Right lobe of liver (tissue), 6 donors: Measurements from ENCODE around the gene PDZRN3. TPM values are rescaled to one million over a fixed set of nuclear protein-coding genes. Genes with fewer than 3 reads are reported as not detected.

Source experiments
- ATAC-seq, 4 donors: fragments of 200-7000 bp; cut with Tn5 transposase; one replicate each; pipeline ENCODE4 v1.9.1; 2020; ENCODE audit warnings: mild to moderate bottlenecking in 4 of 4, moderate library complexity in 4 of 4
- DNase-seq, 3 donors: peaks; one replicate each; pipeline ENCODE4 v3.0.0-alpha.2; 2020
- H3K27ac ChIP-seq, 3 donors: fragments of 200-600 bp; one replicate each; pipeline ENCODE4 v1.8.0; 2022
- H3K27me3 ChIP-seq, 2 donors: fragments of 200-600 bp; one replicate each; pipeline ENCODE4 v1.8.0; 2022
- H3K36me3 ChIP-seq, 4 donors: fragments of 200-600 bp; sonication (generic) in 1 of 4; one replicate each; pipeline versions ENCODE4 v1.5.1 to v1.8.0; 2017 to 2022; ENCODE audit warnings: control low read depth in 1 of 4
- H3K4me1 ChIP-seq, 4 donors: fragments of 200-600 bp; sonication (generic) in 1 of 4; one replicate each; pipeline versions ENCODE4 v1.5.1 to v1.8.0; 2017 to 2022; ENCODE audit warnings: control low read depth in 1 of 4
- H3K4me3 ChIP-seq, 3 donors: fragments of 200-600 bp; one replicate each; pipeline ENCODE4 v1.8.0; 2022
- H3K9me3 ChIP-seq, 4 donors: fragments of 200-600 bp; sonication (generic) in 1 of 4; one replicate each; pipeline versions ENCODE4 v1.5.1 to v1.8.0; 2017 to 2022; ENCODE audit warnings: control low read depth in 1 of 4
- CTCF ChIP-seq, 4 donors: fragments of 200-600 bp in 3 of 4; fragments of 450-650 bp in 1 of 4; IDR thresholded peaks; one replicate each; pipeline versions ENCODE4 v1.5.1 to v1.8.0; 2016 to 2022; ENCODE audit warnings: antibody characterized with exemption in 4 of 4, mild to moderate bottlenecking in 2 of 4
- POLR2A ChIP-seq: fragments of 450-650 bp; IDR thresholded peaks from one replicate; pipeline ENCODE4 v1.6.1; 2017; ENCODE audit warnings: antibody characterized with exemption, mild to moderate bottlenecking
- WGBS: methylation state at CpG from one replicate; pipeline ENCODE4 v1.1.6; 2018; ENCODE audit warnings: low coverage, low lambda C conversion rate; ENCODE audit not compliant: insufficient coverage; ENCODE audit errors: missing lambda C conversion rate; 5-methylcytosine and 5-hydroxymethylcytosine counted together
- intact Hi-C, 2 donors: fragments of 100-400 bp; cut with DNase I; formaldehyde crosslinking; loops; one replicate each; pipeline versions ENCODE4 v1.11.2 to v1.14.1; 2022
- total RNA-seq, 6 experiments: library from RNA; depleted of rRNA in 2 of 6; stranded (reverse); fragments of >200 nt in 2 of 6; fragmentation: NEBNext Ultra II Directional in 3 of 6; extraction: Animal tissue kit (Norgen Biotek cat#: 25700) in 3 of 6; gene quantifications; one replicate each; pipeline versions ENCODE4 v1.1.0 to v1.2.4, GENCODE V29; 2016 to 2023
- donor health status: DM: no; HTN: yes; CAD: no.
- donor health status: DM: no; HTN: no; CAD: no.
- donor health status: DM: no; HTN: no; CAD: no.
- donor health status: DM: no; HTN: yes; CAD: no.
- donor health status: DM: no; HTN: yes; CAD: no.

Gene PDZRN3
- total RNA-seq, 6 experiments from 2014 or later: 0.33 to 2.0 (median 1.1) TPM

GRCh38 chr3:73405000-73405399 is 219.7 kb downstream of the PDZRN3 start:
- Histone ChIP-seq H3K36me3 (no peaks in the 10 kb centered on the region), H3K9me3 (no peaks in the 10 kb centered on the region), H3K4me1 (peaks cover 0 to under 1% (median 0%) of the 10 kb centered on the region in 4 donors), H3K27ac (no peak overlapping the region), H3K27me3 (no peaks in the 10 kb centered on the region), H3K4me3 (no peak overlapping the region)
- DNase-seq: no peak
- TF ChIP-seq POLR2A (no peak), CTCF (IDR thresholded peaks at IDR 0.05) (no peak)
- ATAC-seq: no peak
- 65% methylated on average over 4 of the region's 4 CpGs for WGBS
- intact Hi-C loops: no loop called here

DNA sequence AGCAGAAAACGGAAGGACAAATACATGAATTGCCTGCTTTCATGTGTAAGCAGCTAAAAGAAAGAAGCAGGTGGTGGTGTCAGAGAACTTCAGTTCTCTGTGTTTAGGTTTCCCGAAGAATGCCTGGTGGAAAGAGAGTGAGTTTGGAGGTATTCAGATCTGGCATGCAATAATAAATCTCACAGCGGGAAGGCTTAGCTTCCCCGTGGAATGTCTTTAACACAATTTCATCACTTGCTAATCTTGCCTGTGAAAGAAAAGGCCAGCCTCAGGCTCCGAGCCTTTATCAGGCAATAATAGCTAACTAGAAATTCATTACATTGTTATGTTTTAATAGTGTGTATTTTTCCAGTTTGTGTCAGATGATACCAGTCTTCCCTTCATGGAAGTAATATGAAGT is 220.3 kb downstream of the PDZRN3 start:
- 65% methylated on average over 5 of the region's 5 CpGs for WGBS
- ATAC-seq (no peak), DNase-seq (no peak)
- H3K4me1 ChIP-seq: peaks cover 0 to 6% (median 0%) of the 10 kb centered on the region in 4 donors
- no peaks in the 10 kb centered on the region for H3K36me3 ChIP-seq
- TF ChIP-seq POLR2A (no peak), CTCF (IDR thresholded peaks at IDR 0.05) (no peak)
- no peaks in the 10 kb centered on the region for H3K9me3 ChIP-seq
- H3K27ac ChIP-seq: no peak overlapping the region
- intact Hi-C loops: no loop called here
- no peaks in the 10 kb centered on the region for H3K27me3 ChIP-seq
- no peak overlapping the region for H3K4me3 ChIP-seq

DNA sequence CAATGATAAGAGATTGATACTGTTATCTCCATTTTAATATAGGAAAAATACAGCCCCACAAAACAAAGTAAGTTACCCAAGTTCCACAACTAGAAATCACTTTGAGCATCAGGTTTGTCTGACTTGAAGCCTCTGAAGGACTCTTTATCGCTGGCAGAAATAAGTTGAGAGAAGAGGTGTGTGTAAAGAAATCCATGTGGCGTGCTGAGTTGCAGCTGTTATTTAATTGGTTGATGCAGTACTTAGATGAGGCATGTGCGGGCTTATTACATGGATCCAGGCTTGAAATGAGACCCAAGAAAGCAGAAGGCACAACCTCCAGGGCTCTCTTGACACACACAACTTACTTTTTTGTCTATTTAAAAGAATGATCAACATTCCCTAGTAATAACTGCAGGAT is 221.3 kb downstream of the PDZRN3 start:
- H3K9me3 ChIP-seq: no peaks in the 10 kb centered on the region
- no peaks in the 10 kb centered on the region for H3K27me3 ChIP-seq
- no peaks in the 10 kb centered on the region for H3K36me3 ChIP-seq
- no peak overlapping the region for H3K27ac ChIP-seq
- ATAC-seq: no peak
- peaks cover 0 to 9% (median 0%) of the 10 kb centered on the region in 4 donors for H3K4me1 ChIP-seq
- no peak overlapping the region for H3K4me3 ChIP-seq
- TF ChIP-seq POLR2A (no peak), CTCF (IDR thresholded peaks at IDR 0.05) (no peak)
- whole genome bisulfite sequencing: 88% methylated on average over 3 of the region's 3 CpGs
- no peak for DNase-seq
- intact Hi-C loops: no loop called here

DNA sequence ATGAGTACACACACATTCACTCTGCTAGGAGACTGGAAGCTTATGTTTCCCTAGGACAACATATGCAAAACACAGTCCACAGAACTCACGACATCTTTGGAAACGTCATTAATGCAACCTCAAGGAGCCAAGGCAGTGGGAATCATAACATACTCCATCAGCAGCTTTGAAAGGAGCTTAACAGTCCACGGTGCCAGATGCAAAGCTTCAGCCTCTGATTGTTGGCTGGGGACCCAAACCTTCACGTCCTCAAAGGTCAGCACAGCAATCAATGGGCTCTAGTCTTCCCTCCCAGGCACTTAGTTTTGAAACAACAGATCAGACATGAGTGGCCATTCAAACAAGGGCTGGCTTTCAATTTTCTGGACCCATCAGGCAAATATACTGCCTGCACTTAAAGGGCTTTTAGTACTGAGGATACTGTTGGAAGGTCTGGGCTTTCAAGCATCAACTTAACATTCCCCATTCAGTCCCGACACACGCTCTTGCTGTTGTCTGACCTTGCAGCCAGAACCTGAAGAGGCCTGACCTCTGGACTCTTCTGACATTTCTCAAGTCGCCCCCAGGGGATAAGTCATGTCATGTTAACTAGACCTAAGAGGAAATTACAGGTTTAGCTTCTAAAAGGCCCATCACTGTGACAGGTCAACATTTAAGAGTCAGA is 223.0 kb downstream of the PDZRN3 start:
- WGBS: 47% methylated on average over 7 of the region's 7 CpGs
- no peak for TF ChIP-seq CTCF (IDR thresholded peaks at IDR 0.05)
- no peak for TF ChIP-seq POLR2A

More for the DNA sequence above, 223.0 kb downstream of the PDZRN3 start:
- no peak for DNase-seq
- intact Hi-C loops: no loop called here
- Histone ChIP-seq H3K4me3 (no peak overlapping the region), H3K9me3 (no peaks in the 10 kb centered on the region), H3K27me3 (no peaks in the 10 kb centered on the region), H3K27ac (no peak overlapping the region), H3K36me3 (no peaks in the 10 kb centered on the region), H3K4me1 (peaks cover 0 to 9% (median 0%) of the 10 kb centered on the region in 4 donors)
- no peak for ATAC-seq
